ENCODE results near the gene RPP38.

The RPP38 gene

GRCh38 chr10:15097011-15097812 lies at the start of gene RPP38:
Gene RPP38, plus strand, starts transcription at chr10:15097355. Its CDS starts 5,960 bp downstream, at chr10:15103315.
- peak; percentile 92 for DNase-seq

- no peak for DNase-seq
Measured at GRCh38 chr10:15049533-15049932, 47.6 kb upstream of the RPP38 start.

GRCh38 chr10:15052121-15052520 lies 45.0 kb upstream of the RPP38 start:
- DNase-seq: no peak

- no peak for DNase-seq
Measured at GRCh38 chr10:15053061-15053460, 44.1 kb upstream of the RPP38 start.

GRCh38 chr10:15058689-15059088 lies 38.5 kb upstream of the RPP38 start:
- no peak for DNase-seq

GRCh38 chr10:15059914-15060313 lies 37.2 kb upstream of the RPP38 start:
- no peak for DNase-seq

- DNase-seq: no peak
Measured at GRCh38 chr10:15060638-15061037, 36.5 kb upstream of the RPP38 start.

GRCh38 chr10:15067154-15067553 lies 30.0 kb upstream of the RPP38 start:
- no peak for DNase-seq

- DNase-seq: no peak
Measured at GRCh38 chr10:15068802-15069201, 28.4 kb upstream of the RPP38 start.

GRCh38 chr10:15069230-15069629 lies 27.9 kb upstream of the RPP38 start:
- no peak for DNase-seq

- no peak for DNase-seq
Measured at GRCh38 chr10:15072358-15072757, 24.8 kb upstream of the RPP38 start.

GRCh38 chr10:15075421-15075820 lies 21.7 kb upstream of the RPP38 start:
- DNase-seq: no peak

- no peak for DNase-seq
Measured at GRCh38 chr10:15083674-15084501, 13.3 kb upstream of the RPP38 start.

- DNase-seq: no peak
Measured at GRCh38 chr10:15084502-15084922, 12.6 kb upstream of the RPP38 start.

GRCh38 chr10:15088428-15089261 lies 8.5 kb upstream of the RPP38 start, which contains the start of gene ACBD7:
Gene ACBD7, minus strand, starts transcription at chr10:15088776. Its CDS starts 48 bp downstream, at chr10:15088728.
- DNase-seq: peak; percentile 67

- no peak for DNase-seq
Measured at GRCh38 chr10:15091418-15091817, 5.7 kb upstream of the RPP38 start.

GRCh38 chr10:15092855-15093408 lies 4.2 kb upstream of the RPP38 start:
- DNase-seq: no peak

- no peak for DNase-seq
Measured at GRCh38 chr10:15096661-15097010, 519 bp upstream of the RPP38 start.

GRCh38 chr10:15099886-15100285 lies 2.7 kb downstream of the RPP38 start:
- DNase-seq: no peak

GRCh38 chr10:15103513-15103912 lies 6.4 kb downstream of the RPP38 start:
- no peak for DNase-seq

- peak; percentile 45 for DNase-seq
Measured at GRCh38 chr10:15106352-15107013, 9.3 kb downstream of the RPP38 start.

- no peak for DNase-seq
Measured at GRCh38 chr10:15112657-15113056, 15.5 kb downstream of the RPP38 start.

All from activated CD4-positive, alpha-beta T cell treated with anti-CD3 and anti-CD28 coated beads for 1 hour (primary cell).